RKO (cell line): ENCODE results near the gene COL4A2.

Experiments
- DNase-seq: peaks from one replicate; pipeline ENCODE4 v3.0.0-alpha.2; 2016; ENCODE audit warnings: low spot score

COL4A2 gene

DNA sequence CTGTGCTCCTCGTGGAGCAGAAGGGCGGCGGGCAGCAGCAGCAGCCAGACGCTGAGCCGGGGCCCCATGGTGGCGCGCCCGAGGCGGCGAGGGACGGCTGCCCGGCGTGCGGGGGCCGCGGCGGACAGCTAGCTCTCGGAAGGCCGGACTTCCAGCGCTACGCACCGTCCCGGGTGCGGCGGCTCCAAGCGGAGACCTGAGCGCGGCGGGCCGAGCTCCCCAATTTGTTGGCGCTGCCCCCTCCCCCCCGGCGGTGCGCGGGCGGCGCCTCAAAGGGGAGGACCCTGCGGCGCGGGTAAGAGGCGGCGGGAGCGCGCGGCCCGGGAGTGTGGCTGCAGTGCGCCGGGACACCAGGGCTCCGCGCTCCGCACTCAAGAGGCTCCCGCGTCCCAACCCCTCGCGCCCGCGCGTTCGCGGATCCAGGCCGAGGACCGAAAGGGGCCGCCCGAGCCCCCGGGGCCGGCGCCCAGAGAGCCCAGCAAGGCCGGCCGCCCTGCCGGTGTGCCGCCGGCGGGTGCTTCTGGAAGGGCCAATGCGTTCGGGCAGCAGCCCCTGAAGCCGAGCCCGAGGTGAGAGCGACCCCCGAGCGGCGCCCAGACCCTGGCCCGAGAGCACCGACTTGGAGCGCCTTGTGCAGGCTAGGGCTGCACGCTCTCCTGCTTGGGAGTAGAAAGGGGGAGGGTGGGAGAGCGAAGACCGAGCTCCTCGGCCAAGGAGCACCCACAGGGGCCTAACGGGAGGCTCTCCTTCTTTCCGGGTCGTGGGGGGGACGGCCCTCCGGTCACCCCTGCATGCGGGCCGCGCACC is at the start of gene COL4A2, which contains the start of gene COL4A1:
Gene COL4A2 (plus strand): TSS at position 325 of the 807 bp plus-strand sequence. CDS start 620 bp downstream, outside the sequence.
Gene COL4A1 (minus strand): TSS at position 198 of the 807 bp plus-strand sequence. CDS start 130 bp downstream, at position 68.
- no peak for DNase-seq

DNA sequence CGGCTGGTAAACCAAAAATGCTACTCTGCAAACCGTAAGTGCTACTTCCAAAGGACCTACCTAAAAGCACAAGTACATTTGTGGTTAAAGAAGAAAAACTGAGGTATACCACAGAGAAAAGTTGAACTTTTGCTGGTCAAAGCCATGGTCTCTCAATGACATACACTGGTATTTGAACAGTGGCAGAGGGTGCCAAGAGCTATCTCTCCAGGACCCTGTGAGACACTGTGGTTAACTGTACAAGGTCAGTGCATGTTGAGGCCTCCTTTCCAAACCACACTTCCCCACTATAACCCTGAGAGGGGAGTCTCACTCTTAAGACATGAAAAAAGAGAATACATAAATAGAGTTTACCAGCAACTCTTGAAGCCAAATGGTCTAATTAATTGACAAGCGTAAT is 49.7 kb upstream of the COL4A2 start:
- DNase-seq = no peak

GRCh38 chr13:110258876-110259631 is 48.0 kb upstream of the COL4A2 start:
- peak; percentile 25 for DNase-seq

GRCh38 chr13:110259651-110260050 is 47.4 kb upstream of the COL4A2 start:
- no peak for DNase-seq

- DNase-seq = no peak
Measured at GRCh38 chr13:110261166-110262081, 45.7 kb upstream of the COL4A2 start.

DNA sequence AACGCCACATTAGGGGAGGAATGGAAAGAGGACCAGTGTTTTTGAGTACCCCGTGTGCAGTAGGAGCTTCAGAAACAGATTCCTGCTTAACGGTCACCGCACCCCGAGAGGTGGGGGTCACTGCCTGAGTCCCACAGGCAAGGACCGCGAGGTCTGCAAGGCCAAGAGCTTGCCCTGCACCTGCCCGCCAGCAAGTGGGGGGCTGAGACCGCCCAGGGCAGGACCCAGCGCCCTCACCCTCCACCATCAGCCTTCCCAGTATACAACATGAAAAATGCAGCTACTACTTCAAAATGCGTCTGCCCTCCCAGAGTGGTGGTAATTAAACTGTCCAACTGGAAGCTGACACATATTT is 45.0 kb upstream of the COL4A2 start:
- no peak for DNase-seq

GRCh38 chr13:110262508-110263291 is 44.4 kb upstream of the COL4A2 start:
- no peak for DNase-seq

GRCh38 chr13:110263404-110263803 is 43.7 kb upstream of the COL4A2 start:
- DNase-seq = no peak

- no peak for DNase-seq
Measured at GRCh38 chr13:110263888-110264287, 43.2 kb upstream of the COL4A2 start.

GRCh38 chr13:110264685-110265275 is 42.3 kb upstream of the COL4A2 start:
- no peak for DNase-seq

DNA sequence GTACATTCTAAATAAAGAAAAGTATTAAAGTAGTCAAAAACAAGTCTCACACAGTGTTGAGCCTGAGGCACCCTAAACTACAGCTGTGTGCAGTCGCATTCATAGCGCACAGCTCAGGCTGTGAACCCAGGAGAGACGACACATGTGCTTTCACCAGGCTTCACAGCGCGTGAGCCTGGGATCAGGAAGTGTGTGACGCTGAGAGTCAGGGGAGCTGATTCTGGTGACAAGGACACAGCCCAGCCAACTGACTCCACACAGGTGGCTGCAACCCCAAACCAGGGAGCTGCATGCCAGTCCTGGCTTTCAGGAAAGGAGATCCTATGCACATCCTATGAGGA is 41.8 kb upstream of the COL4A2 start:
- DNase-seq = no peak

DNA sequence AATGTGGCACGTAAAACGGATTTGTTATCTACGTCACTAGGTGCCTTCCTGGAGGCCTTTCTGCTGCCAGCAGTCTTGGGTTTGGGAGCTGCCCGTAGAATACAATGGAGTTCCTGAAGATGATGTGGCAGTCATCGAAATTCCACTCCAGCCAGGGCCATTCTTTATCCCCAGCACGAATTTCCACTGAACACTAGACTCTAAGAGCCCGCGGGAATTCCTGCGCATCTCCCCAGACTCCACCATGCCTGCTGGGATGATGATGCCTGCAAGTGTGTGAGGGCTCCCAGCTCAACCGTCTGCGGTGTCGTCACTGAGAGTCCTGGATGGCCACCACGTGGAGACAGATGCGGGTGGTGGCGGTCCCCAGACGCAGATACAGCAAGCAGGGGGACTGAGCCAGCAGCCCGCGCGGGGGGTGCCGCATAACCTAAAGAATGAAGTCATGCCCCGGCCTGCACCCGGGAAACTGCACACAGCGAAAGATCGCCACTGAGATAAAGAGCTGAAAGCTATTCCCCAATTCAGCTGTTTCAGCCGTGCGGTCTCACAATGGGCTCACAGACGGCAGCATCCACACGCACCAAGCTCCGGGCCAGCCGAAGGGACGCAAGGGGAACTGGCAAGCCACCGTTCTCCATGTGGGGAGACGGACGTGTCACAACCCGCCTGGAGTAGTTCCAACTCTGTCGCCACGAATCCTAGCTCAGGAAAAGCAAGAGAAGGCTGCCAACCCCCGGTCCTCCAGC is 41.2 kb upstream of the COL4A2 start:
- DNase-seq = no peak

- DNase-seq = no peak
Measured at GRCh38 chr13:110266431-110266809, 40.7 kb upstream of the COL4A2 start.

GRCh38 chr13:110266983-110267382 is 40.1 kb upstream of the COL4A2 start:
- no peak for DNase-seq

DNA sequence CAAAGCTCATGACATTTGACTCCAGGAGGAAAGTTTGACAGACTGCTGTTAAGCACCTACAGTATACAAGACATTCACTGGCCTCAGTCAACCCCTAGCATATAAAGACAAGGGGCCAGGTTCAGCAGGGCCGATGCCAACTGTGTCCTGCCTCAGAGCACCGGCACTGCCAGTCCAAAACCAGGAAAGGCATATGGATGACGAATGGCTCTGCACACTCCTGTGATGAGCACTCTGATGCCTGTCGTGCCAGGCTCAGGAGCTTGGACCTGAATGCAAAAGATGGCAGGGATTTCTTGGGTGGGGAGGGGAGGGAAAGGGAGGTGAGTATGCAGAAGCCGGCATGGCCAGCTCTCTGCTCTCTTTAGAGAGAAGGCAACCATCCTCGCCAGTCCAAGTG is 39.0 kb upstream of the COL4A2 start:
- no peak for DNase-seq

GRCh38 chr13:110268576-110269185 is 38.4 kb upstream of the COL4A2 start:
- DNase-seq = no peak

GRCh38 chr13:110269509-110270185 is 37.4 kb upstream of the COL4A2 start:
- no peak for DNase-seq

- DNase-seq = no peak
Measured at GRCh38 chr13:110270507-110270906, 36.6 kb upstream of the COL4A2 start.

DNA sequence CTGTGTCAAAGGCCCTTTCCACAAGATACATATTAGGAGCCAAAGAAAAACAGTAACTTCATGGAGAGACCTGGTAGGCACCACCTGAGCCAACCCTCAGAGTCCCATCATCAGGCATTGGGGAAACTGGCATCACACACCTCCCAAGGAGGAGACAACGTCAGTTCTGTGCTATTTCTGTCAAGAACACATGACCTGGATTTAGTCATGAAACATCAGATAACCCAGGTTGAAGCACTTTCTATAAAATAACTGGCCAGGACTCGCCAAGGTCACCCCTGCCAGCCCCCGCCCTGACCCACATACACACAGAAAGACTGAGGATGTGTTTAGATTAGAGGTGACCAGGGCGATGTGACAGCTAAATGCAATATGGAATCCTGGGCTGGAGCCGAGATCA is 35.8 kb upstream of the COL4A2 start:
- no peak for DNase-seq
